GM10248 (cell line): Measurements from ENCODE around the gene HPN.
"Not testable (repeated sequence)": the region's sequence is repeated elsewhere in the genome, so short reads cannot be mapped to it uniquely, and the experiment has no call there.

Experiments used
- CTCF ChIA-PET: fragments of 300-600 bp; sonication (Branson Sonifier 250); formaldehyde crosslinking; extraction: SDS; loops from one replicate; lab custom pipeline; 2021; ENCODE audit warnings: antibody characterized with exemption; lab: Yijun Ruan, JAX
- POLR2A ChIA-PET: fragments of 350-650 bp; sonication (Branson Sonifier 250); formaldehyde crosslinking; extraction: SDS; loops from one replicate; lab custom pipeline; 2020; ENCODE audit warnings: antibody characterized with exemption; lab: Yijun Ruan, JAX
- DNase-seq: peaks from one replicate; pipeline ENCODE4 v3.0.0; 2012; ENCODE audit errors: extremely low spot score
- TF ChIP-seq, protein P1 (sequence below): IDR thresholded peaks from 2 replicates; pipeline ENCODE4 v1.5.1; 2012; ENCODE audit warnings: mild to moderate bottlenecking, low read depth; ENCODE audit errors: extremely low read depth, missing control alignments, control extremely low read depth

Gene HPN

DNA sequence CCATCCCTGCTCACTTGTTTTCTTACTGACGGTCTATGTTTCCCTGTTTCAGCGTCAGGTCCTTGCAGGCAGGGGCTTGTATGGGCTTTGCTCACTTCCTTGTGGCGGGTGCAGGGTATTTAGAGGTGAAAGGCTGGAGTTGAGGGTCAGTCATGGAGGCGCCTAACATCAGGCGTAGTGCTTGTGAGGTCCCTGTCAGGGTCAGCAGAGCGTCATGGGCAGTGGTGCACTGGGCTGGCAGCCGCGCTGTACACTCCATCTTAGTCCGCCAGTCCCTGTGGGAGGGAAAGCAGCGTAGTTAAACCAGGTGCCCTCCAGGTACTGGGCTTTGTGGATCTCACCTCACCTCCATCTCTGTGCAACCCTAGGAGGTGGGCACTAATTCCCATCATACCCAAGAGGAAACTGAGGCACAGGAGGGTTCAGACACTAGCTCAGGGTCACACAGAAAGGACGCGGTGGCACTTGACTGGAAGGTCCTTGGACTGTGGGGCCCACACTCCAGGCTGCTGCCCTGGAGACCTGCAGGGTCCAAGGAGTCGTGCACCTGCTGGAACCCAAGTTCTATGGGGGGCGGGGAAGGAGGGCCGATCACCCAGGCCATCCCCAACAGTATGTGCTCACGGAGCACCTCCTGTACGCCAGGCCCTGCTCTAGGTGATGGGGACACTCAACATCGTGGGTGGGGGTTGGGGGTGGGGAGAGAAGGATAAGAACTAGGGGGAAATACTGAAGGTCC is 36.8 kb upstream of the HPN start:
- ChIA-PET POLR2A (no interaction called here), CTCF (interaction anchor here (1.0 to 1.3 kb wide), 2 partner anchors 8 to 39 kb away, joined by 3 read pairs; no protein-coding TSS in a partner anchor)
- TF ChIP-seq, protein P1, sequence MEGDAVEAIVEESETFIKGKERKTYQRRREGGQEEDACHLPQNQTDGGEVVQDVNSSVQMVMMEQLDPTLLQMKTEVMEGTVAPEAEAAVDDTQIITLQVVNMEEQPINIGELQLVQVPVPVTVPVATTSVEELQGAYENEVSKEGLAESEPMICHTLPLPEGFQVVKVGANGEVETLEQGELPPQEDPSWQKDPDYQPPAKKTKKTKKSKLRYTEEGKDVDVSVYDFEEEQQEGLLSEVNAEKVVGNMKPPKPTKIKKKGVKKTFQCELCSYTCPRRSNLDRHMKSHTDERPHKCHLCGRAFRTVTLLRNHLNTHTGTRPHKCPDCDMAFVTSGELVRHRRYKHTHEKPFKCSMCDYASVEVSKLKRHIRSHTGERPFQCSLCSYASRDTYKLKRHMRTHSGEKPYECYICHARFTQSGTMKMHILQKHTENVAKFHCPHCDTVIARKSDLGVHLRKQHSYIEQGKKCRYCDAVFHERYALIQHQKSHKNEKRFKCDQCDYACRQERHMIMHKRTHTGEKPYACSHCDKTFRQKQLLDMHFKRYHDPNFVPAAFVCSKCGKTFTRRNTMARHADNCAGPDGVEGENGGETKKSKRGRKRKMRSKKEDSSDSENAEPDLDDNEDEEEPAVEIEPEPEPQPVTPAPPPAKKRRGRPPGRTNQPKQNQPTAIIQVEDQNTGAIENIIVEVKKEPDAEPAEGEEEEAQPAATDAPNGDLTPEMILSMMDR = no peak

DNA sequence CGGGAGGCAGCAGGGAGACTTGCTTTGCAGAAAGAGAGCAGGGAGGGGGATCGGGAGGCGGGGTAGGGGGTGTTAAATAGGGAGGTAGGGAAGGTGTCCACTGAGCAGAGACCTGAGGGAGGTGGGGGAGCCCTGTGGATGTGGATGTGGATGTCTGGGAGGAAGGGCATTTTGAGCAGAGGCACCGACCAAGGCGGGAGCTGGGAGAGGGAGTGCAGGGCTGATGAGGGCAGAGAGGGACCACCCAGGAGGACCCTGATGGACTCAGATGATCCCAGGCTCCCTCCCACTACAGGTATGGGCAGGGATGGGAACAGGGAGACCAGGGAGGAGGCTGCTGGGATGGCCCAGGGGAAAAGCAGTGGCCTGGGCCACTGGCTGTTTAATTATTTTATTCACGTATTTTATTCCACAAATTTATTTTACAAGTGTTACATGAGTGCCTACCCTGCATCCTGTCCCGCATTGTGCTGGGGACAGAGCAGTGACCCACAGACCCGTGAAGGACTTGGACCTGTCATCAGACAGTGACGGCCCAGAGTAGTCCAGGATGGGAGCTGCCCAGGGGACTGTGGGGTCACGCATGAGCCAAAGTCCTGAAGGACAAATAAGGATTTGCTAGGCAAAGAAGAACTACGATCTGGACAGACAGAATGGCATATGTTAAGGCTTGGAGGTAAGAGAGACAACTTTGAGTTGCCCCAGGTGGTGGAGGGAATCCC is 36.1 kb upstream of the HPN start:
- no peak for DNase-seq
- POLR2A ChIA-PET = no interaction called here
- TF ChIP-seq, protein P1 = no peak
- CTCF ChIA-PET = interaction anchor here (10.2 kb wide), 1 partner anchor 31 kb away, joined by 120 read pairs; no protein-coding TSS in a partner anchor

More for the DNA sequence above, 36.8 kb upstream of the HPN start:
- DNase-seq = no peak

DNA sequence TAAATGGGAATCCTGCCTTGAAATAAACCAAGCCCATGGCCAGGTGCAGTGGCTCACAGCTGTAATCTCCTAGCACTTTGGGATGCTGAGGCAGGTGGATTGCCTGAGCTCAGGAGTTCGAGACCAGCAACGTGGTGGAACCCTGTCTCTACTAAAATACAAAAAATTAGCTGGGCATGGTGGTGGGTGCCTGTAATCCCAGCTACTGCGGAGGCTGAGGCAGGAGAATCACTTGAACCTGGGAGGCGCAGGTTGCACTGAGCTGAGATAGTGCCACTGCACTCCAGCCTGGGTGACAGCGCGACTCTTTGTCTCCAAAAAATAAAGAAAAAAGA is 35.5 kb upstream of the HPN start:
- DNase-seq, POLR2A ChIA-PET: not testable (repeated sequence)
- CTCF ChIA-PET = interaction anchor here (2.6 to 10.2 kb wide), 2 partner anchors 10 to 32 kb away, joined by 6 to 120 read pairs; no protein-coding TSS in a partner anchor

DNA sequence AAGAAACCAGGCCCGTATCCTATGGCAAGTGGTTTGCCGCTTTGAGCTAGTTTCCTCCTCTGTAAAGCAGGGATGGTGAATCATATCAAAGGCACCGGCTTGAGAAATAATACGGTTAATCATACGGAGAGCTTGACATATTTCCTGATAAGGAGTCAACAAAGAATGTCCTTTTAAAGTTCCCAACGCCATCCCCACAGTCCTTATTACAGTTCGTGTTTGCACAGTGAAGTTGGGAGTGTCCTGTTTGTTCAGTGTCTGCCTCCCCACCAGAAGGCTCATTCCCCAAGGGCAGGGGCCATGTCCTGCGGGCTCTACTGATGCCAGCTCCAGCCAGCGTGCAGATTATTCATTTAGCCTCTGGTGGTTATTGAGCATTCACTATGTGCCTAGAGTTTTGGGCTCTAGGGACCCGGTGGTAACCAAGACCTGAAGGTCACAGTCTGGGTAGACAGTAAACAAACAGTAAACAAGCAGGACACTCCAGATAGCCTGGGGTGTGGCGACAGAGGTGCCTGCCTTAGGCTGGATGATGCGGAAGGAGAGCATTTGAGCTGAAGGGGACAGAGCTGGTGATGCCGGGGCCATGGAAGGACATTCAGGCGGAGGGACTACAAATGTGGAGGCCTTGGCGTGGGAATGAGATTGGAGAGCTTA is 35.1 kb upstream of the HPN start:
- POLR2A ChIA-PET = no interaction called here
- CTCF ChIA-PET = interaction anchor here (1.3 to 10.2 kb wide), 3 partner anchors 10 to 32 kb away, joined by 4 to 120 read pairs (median 6); no protein-coding TSS in a partner anchor
- TF ChIP-seq, protein P1 = no peak
- no peak for DNase-seq

DNA sequence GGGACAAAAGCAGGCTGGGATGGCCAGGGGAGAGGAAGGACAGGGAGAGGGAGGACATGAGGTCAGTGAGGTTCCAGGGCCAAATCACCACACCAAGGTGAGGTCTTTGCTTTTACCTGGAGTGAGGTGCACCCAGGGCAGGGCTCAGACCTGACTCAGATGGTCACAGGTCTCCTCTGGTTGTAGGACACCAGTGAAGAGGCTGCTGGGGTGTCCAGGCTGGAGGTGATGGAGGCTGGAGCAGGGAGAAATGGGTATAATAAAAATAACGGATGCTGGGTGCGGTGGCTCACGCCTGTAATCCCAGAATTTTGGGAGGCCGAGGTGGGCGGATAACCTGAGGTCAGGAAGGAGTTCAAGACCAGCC is 34.5 kb upstream of the HPN start:
- POLR2A ChIA-PET = no interaction called here
- DNase-seq = no peak
- TF ChIP-seq, protein P1 = no peak
- CTCF ChIA-PET = interaction anchor here (1.3 to 10.2 kb wide), 3 partner anchors 11 to 33 kb away, joined by 4 to 120 read pairs (median 6); no protein-coding TSS in a partner anchor

DNA sequence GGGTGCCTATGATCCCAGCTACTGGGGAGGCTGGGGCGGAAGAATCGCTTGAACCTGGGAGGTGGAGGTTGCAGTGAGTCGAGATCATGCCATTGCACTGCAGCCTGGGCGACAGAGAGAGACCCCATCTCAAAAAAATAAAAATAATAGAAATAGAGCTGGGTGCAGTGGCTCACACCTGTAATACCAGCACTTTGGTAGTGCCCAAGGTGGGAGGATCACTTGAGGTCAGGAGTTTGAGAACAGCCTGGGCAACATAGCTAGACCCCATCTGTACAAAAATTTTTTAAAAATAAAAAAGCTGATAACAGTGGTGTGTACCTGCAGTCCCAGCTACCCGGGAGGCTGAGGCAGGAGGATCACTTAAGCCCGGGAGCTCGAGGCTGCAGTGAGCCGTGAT is 34.1 kb upstream of the HPN start:
- CTCF ChIA-PET = interaction anchor here (1.3 to 10.2 kb wide), 3 partner anchors 11 to 33 kb away, joined by 4 to 120 read pairs (median 6); no protein-coding TSS in a partner anchor
- POLR2A ChIA-PET, DNase-seq: not testable (repeated sequence)

DNA sequence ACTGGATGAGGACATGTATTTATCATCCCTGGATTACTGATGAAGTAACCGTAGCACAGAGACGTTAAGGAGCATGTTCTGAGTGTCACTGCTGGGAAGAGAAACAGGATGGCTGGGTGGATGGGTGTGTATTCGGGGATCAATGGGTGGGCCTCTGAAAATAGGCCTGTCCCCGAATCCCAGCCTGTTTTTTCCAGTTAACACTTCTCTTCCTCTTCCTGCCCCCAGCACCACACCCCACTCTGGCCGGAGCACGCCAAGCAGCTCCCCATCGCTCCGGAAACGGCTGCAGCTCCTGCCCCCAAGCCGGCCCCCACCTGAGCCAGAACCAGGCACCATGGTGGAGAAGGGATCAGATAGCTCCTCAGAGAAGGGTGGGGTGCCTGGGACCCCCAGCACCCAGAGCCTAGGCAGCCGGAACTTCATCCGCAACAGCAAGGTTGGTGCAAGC is 32.6 kb upstream of the HPN start:
- TF ChIP-seq, protein P1 = no peak
- ChIA-PET POLR2A (interaction anchor here (1.1 kb wide), 1 partner anchor 294 kb away, joined by 3 read pairs; no protein-coding TSS in a partner anchor), CTCF (interaction anchor here (1.6 to 10.2 kb wide), 2 partner anchors 8 to 35 kb away, joined by 6 to 120 read pairs; partner anchors contain the start of gene GRAMD1A)
- no peak for DNase-seq
